OCI-LY1 (cell line): ENCODE results near the gene BNC1.

Experiments used
- EZH2 ChIP-seq: fragments of 200-600 bp; sonication (generic), shearing (Covaris generic); IDR thresholded peaks from 2 replicates; pipeline ENCODE4 v1.8.0; 2017; ENCODE audit warnings: borderline replicate concordance, mixed run types, mild to moderate bottlenecking, antibody characterized with exemption, low read length, moderate library complexity, mixed read lengths
- TF ChIP-seq, protein P1 (sequence below): fragments of 200-600 bp; sonication (generic), shearing (Covaris generic); IDR thresholded peaks from 2 replicates; pipeline ENCODE4 v1.5.1; 2017; ENCODE audit warnings: mild to moderate bottlenecking, antibody characterized with exemption, low read length, moderate library complexity, mixed read lengths

DNA sequence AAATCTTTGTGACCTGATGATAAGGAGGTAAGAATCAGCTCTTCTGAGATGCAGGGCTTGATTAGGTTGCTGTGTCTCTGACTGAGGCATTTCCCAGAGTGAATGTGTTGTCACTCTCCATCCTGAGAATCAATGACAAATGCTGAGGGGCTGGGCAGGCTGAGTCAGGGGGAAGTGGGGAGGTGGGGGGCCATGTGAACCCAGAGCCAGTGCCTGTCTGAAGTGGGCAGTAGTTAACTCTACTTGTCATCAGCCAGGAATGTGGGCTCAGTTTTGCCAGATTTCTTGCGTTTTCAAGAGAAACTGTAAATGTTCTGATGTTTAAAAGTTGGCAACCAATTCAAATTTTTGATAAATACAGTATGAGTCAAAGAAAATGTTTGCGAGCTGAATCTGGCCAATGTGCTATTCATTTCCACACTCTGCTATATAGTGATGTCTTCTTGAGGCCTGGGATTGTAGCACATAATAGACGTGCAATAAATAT lies 3.1 kb upstream of the BNC1 start:
- TF ChIP-seq, protein P1, sequence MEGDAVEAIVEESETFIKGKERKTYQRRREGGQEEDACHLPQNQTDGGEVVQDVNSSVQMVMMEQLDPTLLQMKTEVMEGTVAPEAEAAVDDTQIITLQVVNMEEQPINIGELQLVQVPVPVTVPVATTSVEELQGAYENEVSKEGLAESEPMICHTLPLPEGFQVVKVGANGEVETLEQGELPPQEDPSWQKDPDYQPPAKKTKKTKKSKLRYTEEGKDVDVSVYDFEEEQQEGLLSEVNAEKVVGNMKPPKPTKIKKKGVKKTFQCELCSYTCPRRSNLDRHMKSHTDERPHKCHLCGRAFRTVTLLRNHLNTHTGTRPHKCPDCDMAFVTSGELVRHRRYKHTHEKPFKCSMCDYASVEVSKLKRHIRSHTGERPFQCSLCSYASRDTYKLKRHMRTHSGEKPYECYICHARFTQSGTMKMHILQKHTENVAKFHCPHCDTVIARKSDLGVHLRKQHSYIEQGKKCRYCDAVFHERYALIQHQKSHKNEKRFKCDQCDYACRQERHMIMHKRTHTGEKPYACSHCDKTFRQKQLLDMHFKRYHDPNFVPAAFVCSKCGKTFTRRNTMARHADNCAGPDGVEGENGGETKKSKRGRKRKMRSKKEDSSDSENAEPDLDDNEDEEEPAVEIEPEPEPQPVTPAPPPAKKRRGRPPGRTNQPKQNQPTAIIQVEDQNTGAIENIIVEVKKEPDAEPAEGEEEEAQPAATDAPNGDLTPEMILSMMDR = no peak
- no peak for TF ChIP-seq EZH2
